ENCODE measurements around the gene TAS1R2. TPM values are rescaled to one million over a fixed set of nuclear protein-coding genes. Genes with fewer than 3 reads are reported as not detected.

The TAS1R2 gene
- total and polyA plus RNA-seq, 9 of the 15 experiments (the other 6 are each of a cell fraction or from before 2014, with no cell fraction given): not detected

DNA sequence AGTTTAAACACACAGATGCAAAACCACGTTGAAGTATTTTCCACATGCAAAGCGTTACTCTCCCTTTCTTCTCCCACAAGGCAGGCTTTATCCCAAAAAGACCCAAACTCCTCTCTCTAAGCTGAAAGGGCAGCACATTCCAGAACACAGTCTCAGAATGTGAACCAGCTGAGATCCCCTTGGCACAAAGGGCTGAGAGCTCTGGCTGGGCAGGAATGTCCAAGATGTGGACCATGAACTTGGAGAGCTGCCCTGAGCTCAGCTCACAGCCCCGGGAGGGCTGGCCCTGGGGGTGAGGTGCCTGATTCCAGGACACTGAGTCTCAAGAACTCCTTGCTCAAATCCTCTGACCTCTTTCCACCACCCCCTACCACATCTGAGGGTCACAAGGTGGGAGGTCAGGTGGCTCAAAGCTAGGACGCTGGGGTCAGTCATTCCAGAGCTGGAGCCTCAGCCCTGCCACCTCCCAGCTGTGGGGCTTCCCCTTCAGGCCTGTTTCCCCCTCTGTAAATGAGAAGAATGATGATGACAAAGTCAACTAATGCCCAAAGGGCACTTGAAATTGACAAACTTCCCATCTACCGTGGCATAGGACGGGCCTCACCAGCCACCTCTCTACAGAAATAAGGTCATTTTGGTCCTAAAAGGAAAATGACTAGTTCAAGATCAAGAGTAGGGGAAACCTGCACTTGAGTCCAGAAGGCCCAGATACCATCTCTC, 31.4 kb upstream of the TAS1R2 start:
- BruUV-seq (replicated peaks): no TSS peak
- in situ Hi-C loops (cut with MboI) (no loop called here), intact Hi-C loops (cut with micrococcal nuclease) (no loop called here)
- no peak overlapping the region for H3K27ac ChIP-seq (ENCODE audit: extremely low read depth, low read depth, low read length)
- POLR2A ChIA-PET: interaction anchor here (1.2 to 1.3 kb wide), 2 partner anchors 9 to 222 kb away, joined by 3 to 4 read pairs; no protein-coding TSS in a partner anchor
- peaks cover 10% of the 10 kb centered on the region for H4K20me1 ChIP-seq (replicated peaks; ENCODE audit: control insufficient read depth, insufficient read depth, low read length)
- H3K9me3 ChIP-seq (replicated peaks; ENCODE audit: control insufficient read depth, insufficient read depth, low read depth, low read length): no peaks in the 10 kb centered on the region
- 0 out of 3 replicates have a peak, but pooled peaks cover 2% of the 10 kb centered on the region for H3K79me2 ChIP-seq (ENCODE audit: control insufficient read depth, insufficient read depth, low read length)
- 76% methylated on average over 6 of the region's 6 CpGs for WGBS (ENCODE audit: insufficient coverage, low coverage, missing lambda C conversion rate)
- FAIRE-seq (no peak), DNase-seq (ENCODE audit: extremely low read depth in 1 of 4, low spot score in 3 of 4) (no peak), ATAC-seq (no peak)
- H2AFZ ChIP-seq (ENCODE audit: low read depth, low read length): no peak overlapping the region
- no peaks in the 10 kb centered on the region for H3K9me1 ChIP-seq (ENCODE audit: control insufficient read depth, insufficient read depth, low read length)
- H3K4me3 ChIP-seq: no peak overlapping the region
- H3K4me1 ChIP-seq (replicated peaks in 1 of 2; ENCODE audit: control insufficient read depth in 2 of 2, insufficient read depth in 2 of 2, low read length in 2 of 2): peaks cover 21% of the 10 kb centered on the region in 2 experiments
- CTCF ChIA-PET (ENCODE audit: low intra/inter-chr PET ratio): interaction anchor here (1.4 kb wide), 1 partner anchor 16 kb away, joined by 5 read pairs; no protein-coding TSS in a partner anchor
- no peaks in the 10 kb centered on the region for H3K27me3 ChIP-seq (ENCODE audit: control insufficient read depth in 2 of 2, insufficient read depth in 2 of 2, low read length in 2 of 2)
- peaks cover 5% of the 10 kb centered on the region; the same call in 1 of the 3 replicates for H3K36me3 ChIP-seq (ENCODE audit: control insufficient read depth, insufficient read depth, low read length)
- no peak overlapping the region for H3K4me2 ChIP-seq (ENCODE audit: insufficient read depth, low read length)
- 0 out of 4 replicates have a peak overlapping the region, but pooled peaks of 1 of the 2 experiments have one; percentile 21 for H3K9ac ChIP-seq (ENCODE audit: insufficient read depth in 1 of 2, low read depth in 2 of 2, low read length in 2 of 2)
- no peak for TF ChIP-seq KLF1 (tag; IDR thresholded peaks at IDR 0.05)
- no peak for TF ChIP-seq POLR2AphosphoS5 (IDR thresholded peaks at IDR 0.05; ENCODE audit: control insufficient read depth, insufficient read depth, low read depth, low read length)
- TF ChIP-seq MYC (IDR thresholded peaks at IDR 0.05; ENCODE audit: low read depth, low read length): no peak
- TF ChIP-seq MYC (CRISPR knock-in tag; IDR thresholded peaks at IDR 0.05; ENCODE audit: borderline replicate concordance, low read depth): no peak
- TF ChIP-seq SRSF3 (IDR thresholded peaks at IDR 0.05; ENCODE audit: insufficient read depth, low read length): no peak
- TF ChIP-seq, protein P1, sequence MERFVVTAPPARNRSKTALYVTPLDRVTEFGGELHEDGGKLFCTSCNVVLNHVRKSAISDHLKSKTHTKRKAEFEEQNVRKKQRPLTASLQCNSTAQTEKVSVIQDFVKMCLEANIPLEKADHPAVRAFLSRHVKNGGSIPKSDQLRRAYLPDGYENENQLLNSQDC (CRISPR knock-in tag; IDR thresholded peaks at IDR 0.05): no peak
- TF ChIP-seq KAT2B (IDR thresholded peaks at IDR 0.05; ENCODE audit: low read depth, low read length): no peak
- no peak for TF ChIP-seq XRCC4 (IDR thresholded peaks at IDR 0.05; ENCODE audit: extremely low read depth, insufficient read depth, insufficient read length)
- TF ChIP-seq CCNT2 (IDR thresholded peaks at IDR 0.05; ENCODE audit: borderline replicate concordance, extremely low read depth, insufficient read length, low read depth, low read length): no peak
- TF ChIP-seq HLTF (IDR thresholded peaks at IDR 0.05): no peak
